NB4 (cell line): ENCODE data around the gene MGMT.

Experiments
- POLR2A ChIP-seq: IDR thresholded peaks from 2 replicates; pipeline ENCODE4 v1.6.1; 2011; ENCODE audit warnings: mild to moderate bottlenecking; ENCODE audit not compliant: insufficient read length; ENCODE audit errors: extremely low read depth
- TF ChIP-seq, protein P1 (sequence below): IDR thresholded peaks from one replicate; pipeline ENCODE4 v1.5.1; 2012; ENCODE audit warnings: low read depth, low read length

DNA sequence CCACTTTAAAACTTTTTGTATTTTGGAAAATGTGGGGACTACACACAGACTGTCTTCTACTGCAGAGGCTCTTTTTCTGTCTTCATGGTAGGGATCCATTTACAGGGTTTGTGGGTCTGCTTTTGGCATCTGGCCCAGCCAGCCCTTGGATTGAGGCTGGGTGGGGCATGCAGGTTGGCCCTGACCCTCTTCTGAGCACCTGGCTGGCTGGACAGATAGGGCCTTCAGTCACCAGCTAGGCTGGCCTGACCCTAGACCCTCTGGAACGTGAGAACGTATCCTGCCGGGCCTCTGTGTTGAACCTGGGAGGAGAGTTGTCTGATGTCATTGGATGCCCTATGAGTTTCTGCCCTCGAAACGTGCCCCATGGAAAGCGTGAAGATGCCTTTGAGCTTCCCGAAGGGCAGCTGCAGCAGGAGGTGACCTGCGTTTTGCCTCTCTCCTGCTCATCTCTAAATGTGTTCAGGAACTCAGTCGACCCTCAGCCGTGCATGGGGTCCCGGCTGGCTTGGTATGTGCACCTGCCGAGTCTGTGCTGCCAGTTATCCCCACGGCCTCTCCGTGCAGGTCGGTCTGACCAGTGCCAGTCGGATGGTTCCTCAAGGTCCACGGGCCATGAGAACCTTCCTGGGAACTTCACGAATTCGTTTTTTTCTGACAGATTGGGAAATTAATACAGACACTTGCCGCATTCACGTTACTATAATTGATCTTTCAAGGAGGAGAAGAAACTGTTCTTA is 74.9 kb downstream of the MGMT start:
- TF ChIP-seq POLR2A = no peak
- TF ChIP-seq, protein P1, sequence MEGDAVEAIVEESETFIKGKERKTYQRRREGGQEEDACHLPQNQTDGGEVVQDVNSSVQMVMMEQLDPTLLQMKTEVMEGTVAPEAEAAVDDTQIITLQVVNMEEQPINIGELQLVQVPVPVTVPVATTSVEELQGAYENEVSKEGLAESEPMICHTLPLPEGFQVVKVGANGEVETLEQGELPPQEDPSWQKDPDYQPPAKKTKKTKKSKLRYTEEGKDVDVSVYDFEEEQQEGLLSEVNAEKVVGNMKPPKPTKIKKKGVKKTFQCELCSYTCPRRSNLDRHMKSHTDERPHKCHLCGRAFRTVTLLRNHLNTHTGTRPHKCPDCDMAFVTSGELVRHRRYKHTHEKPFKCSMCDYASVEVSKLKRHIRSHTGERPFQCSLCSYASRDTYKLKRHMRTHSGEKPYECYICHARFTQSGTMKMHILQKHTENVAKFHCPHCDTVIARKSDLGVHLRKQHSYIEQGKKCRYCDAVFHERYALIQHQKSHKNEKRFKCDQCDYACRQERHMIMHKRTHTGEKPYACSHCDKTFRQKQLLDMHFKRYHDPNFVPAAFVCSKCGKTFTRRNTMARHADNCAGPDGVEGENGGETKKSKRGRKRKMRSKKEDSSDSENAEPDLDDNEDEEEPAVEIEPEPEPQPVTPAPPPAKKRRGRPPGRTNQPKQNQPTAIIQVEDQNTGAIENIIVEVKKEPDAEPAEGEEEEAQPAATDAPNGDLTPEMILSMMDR = no peak
